Measurements from ENCODE around the gene ANGPTL5. TPM values are rescaled to one million over a fixed set of nuclear protein-coding genes. Genes with fewer than 3 reads are reported as not detected.
"Not testable (repeated sequence)": the region's sequence is repeated elsewhere in the genome, so short reads cannot be mapped to it uniquely, and the experiment has no call there.

ANGPTL5 gene
- total RNA-seq, 1 donor from 2014 or later = 1.5 TPM

DNA sequence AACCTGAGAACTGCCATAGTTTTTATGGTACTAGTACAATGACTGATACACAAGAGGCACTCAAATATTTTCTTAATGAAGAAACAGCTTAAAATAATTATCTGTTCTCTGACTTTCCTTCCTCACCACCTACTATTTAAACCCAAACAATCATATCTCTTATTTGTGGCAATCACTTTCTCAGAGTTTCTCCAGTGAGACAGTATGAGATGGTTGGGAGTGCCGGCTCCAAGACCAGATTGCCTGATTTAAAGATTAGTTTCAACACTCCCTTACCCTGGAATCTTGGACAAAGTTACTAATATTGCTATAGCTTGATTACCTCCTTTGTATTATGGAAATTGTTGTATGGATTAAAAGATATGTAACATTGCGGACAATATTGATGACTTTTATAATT, 7.2 kb downstream of the ANGPTL5 start:
- intact Hi-C loops (cut with DNase I) = no loop called here
- DNase-seq (ENCODE audit: missing footprints) (no peak), ATAC-seq (no peak)

- intact Hi-C loops (cut with DNase I) = no loop called here
- ATAC-seq = peak; percentile 37
- DNase-seq (ENCODE audit: missing footprints) = no peak
These were observed 8.5 kb downstream of the ANGPTL5 start for GRCh38 chr11:101907815-101908214.

- ATAC-seq = no peak
- intact Hi-C loops (cut with DNase I) = no loop called here
- no peak for DNase-seq (ENCODE audit: missing footprints)
These were observed 21.8 kb downstream of the ANGPTL5 start for GRCh38 chr11:101894505-101894904.

- intact Hi-C loops (cut with DNase I) = no loop called here
- DNase-seq (ENCODE audit: missing footprints) (no peak), ATAC-seq (no peak)
These were observed 26.6 kb downstream of the ANGPTL5 start for GRCh38 chr11:101889767-101890166.

- ATAC-seq = no peak
- no peak for DNase-seq (ENCODE audit: missing footprints)
- intact Hi-C loops (cut with DNase I) = no loop called here
These were observed 30.7 kb downstream of the ANGPTL5 start for GRCh38 chr11:101885631-101886030.

GRCh38 chr11:101881586-101881985, 34.7 kb downstream of the ANGPTL5 start:
- DNase-seq (ENCODE audit: missing footprints) (no peak), ATAC-seq (no peak)
- intact Hi-C loops (cut with DNase I) = no loop called here

DNA sequence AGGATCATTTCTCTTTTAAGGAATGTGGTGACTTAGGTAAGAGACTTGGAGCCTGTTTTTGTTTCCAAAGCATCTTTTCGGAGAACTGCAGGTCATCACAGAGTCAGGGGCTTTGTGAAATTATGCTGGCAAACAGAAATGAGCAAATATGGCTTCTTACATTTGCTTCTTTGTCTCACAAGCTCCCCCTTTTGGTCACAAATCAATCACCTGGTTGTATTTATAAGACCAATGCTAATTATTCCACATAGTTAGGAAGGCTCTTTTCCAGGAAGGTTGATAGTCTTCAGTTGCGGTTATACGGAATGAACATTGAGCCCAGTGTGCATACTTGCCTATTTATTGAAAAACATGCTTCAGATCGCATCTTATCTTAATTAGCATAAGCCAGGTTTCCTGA, 36.1 kb downstream of the ANGPTL5 start:
- DNase-seq (ENCODE audit: missing footprints) (no peak), ATAC-seq (no peak)
- intact Hi-C loops (cut with DNase I) = no loop called here

DNA sequence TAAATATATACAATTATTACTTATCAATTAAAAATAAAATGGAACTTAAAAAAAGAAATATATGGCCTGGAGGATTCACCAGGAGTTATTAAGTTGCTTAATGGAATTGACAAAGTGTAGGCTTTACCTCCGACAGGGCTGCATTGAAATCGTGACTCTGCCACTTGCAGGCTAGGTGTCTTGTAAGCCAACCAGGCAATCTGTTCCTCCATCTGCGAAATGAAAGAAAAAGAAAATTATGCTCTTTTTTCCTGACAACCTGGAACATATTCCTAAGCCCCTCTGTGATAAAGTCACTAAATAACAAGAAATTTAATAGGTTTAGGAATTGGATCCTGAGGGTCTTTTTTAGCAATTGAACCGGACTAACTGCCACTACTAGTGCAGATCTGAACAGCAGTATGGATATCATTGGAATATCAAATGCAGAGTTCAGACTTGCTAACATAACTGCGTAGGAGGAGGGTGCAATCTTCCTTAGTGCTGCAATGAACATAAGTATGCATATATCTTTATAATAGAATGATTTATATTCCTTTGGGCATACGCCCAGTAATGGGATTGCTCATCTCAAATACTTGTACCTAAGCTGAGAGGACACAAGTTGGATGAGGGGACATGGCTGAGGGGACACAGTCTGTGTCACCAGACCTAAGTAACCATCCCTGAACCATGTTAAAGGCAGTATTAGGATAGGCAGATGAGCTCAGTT, 44.0 kb downstream of the ANGPTL5 start:
- intact Hi-C loops (cut with DNase I) = no loop called here
- ATAC-seq (no peak), DNase-seq (ENCODE audit: missing footprints) (no peak)

GRCh38 chr11:101870510-101870909, 45.8 kb downstream of the ANGPTL5 start:
- intact Hi-C loops (cut with DNase I) = no loop called here
- ATAC-seq (no peak), DNase-seq (ENCODE audit: missing footprints) (no peak)

- DNase-seq (ENCODE audit: missing footprints) (no peak), ATAC-seq (no peak)
- intact Hi-C loops (cut with DNase I) = no loop called here
These were observed 48.4 kb downstream of the ANGPTL5 start for GRCh38 chr11:101867951-101868350.

- ATAC-seq = no peak
- DNase-seq (ENCODE audit: missing footprints) = no peak
- intact Hi-C loops (cut with DNase I) = no loop called here
These were observed 49.5 kb downstream of the ANGPTL5 start for GRCh38 chr11:101866619-101867491.

DNA sequence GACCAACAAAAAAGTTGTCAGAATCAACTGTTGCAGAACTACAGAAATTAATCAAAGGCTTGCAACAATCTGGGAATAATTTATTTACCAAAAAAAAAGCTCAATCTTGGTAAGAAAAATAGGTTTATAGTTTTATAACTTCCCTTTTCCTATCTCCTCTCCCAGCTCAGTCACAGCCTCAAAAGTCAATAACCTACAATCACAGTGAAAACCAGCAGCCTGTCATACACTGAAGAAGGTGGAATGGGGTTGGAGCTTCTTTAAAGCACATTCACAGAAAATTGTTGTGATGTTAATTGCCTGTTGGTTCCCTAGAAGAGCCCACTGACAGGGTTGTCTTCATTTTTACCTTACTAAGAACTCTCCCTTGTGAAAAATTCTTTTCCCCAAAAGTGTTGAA, 52.2 kb downstream of the ANGPTL5 start:
- intact Hi-C loops (cut with DNase I) = no loop called here
- ATAC-seq (no peak), DNase-seq (ENCODE audit: missing footprints) (no peak)

DNA sequence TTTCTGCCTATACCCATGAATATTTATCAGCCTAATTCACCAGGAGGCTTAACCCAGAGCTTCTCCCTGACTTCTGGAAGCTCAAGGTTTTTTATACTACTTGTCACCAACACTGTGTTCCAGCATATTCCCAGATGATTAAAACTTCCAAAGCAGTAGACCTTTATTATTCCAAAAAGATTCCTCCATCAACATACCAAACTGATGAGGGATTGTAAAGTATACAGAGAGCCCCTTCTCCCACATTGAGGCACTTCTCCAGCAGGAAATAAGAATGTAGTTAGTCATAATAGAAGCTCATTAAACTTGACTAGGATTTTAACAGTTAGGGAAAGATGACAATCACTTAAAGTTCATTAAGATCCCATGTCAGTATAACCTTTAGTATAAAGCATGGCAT, 53.0 kb downstream of the ANGPTL5 start:
- DNase-seq (ENCODE audit: missing footprints) (no peak), ATAC-seq (no peak)
- intact Hi-C loops (cut with DNase I) = no loop called here

- ATAC-seq (peak; percentile 62), DNase-seq (ENCODE audit: missing footprints) (no peak)
- intact Hi-C loops (cut with DNase I) = no loop called here
These were observed 53.7 kb downstream of the ANGPTL5 start for GRCh38 chr11:101862391-101863233.

GRCh38 chr11:101860696-101861427, 55.5 kb downstream of the ANGPTL5 start:
- intact Hi-C loops (cut with DNase I) = loop anchor here (1.0 kb wide), 1 partner anchor 146 kb away; no protein-coding TSS in a partner anchor
- DNase-seq (ENCODE audit: missing footprints) (no peak), ATAC-seq (peak; percentile 91)

GRCh38 chr11:101852260-101852659, 64.1 kb downstream of the ANGPTL5 start:
- DNase-seq (ENCODE audit: missing footprints); intact Hi-C loops (cut with DNase I); ATAC-seq: not testable (repeated sequence)

- DNase-seq (ENCODE audit: missing footprints) (no peak), ATAC-seq (no peak)
- intact Hi-C loops (cut with DNase I) = loop anchor here (5.0 kb wide), 1 partner anchor 391 kb away; no protein-coding TSS in a partner anchor
These were observed 68.1 kb downstream of the ANGPTL5 start for GRCh38 chr11:101848262-101848661.

DNA sequence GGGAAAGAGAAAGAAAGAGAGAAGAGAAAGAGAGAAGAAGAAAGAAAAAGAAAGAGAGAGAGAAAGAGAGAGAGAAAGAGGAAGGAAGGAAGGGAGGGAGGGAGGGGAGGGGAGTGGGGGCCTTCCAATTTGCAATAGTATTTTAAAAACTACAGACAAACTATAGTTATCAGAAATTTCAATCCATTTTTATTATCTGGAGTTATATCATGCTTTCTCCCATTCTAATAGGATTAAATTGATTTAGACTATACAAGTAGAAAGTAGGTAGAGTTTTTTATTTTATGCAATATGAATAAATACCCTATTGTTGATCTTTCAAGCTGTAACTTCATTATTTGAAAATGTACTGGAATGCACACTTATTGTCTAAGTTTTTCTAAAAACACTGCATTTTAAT, 71.7 kb downstream of the ANGPTL5 start:
- intact Hi-C loops (cut with DNase I) = loop anchor here (5.0 kb wide), 1 partner anchor 387 kb away; no protein-coding TSS in a partner anchor
- DNase-seq (ENCODE audit: missing footprints) (no peak), ATAC-seq (no peak)

Data from Right ventricle myocardium inferior (tissue), 1 donor.